ENCODE measurements around the gene IL17RB. TPM values are rescaled to one million over a fixed set of nuclear protein-coding genes. Genes with fewer than 3 reads are reported as not detected.

Gene IL17RB
- total RNA-seq, 1 donor from 2014 or later = not detected

DNA sequence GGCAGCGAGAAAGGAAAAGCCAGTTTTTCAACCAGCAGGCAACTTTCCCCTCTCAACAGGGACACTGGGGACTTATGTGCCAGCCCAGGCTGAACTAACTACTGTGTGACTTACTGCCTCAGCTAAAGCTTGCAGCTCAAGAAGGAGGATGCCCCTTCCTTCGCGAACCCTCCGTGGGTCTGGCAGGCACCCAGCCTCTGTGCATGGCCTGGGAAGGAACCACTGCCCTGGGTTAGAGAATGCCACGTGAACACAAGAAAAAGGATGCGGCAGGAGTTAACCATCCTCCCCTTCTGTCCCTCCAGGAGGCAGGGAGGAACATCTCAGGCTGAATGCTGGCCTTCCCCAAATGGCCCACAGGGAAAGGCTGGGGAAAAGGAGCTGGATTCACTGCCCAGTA, 29.2 kb upstream of the IL17RB start:
- Histone ChIP-seq H3K27me3 (no peaks in the 10 kb centered on the region), H3K27ac (no peak overlapping the region), H3K36me3 (no peaks in the 10 kb centered on the region), H3K4me1 (no peaks in the 10 kb centered on the region), H3K9me3 (no peaks in the 10 kb centered on the region), H3K4me3 (no peak overlapping the region)
- no peak for DNase-seq (ENCODE audit: extremely low spot score in 2 of 2)
- TF ChIP-seq, protein P1, sequence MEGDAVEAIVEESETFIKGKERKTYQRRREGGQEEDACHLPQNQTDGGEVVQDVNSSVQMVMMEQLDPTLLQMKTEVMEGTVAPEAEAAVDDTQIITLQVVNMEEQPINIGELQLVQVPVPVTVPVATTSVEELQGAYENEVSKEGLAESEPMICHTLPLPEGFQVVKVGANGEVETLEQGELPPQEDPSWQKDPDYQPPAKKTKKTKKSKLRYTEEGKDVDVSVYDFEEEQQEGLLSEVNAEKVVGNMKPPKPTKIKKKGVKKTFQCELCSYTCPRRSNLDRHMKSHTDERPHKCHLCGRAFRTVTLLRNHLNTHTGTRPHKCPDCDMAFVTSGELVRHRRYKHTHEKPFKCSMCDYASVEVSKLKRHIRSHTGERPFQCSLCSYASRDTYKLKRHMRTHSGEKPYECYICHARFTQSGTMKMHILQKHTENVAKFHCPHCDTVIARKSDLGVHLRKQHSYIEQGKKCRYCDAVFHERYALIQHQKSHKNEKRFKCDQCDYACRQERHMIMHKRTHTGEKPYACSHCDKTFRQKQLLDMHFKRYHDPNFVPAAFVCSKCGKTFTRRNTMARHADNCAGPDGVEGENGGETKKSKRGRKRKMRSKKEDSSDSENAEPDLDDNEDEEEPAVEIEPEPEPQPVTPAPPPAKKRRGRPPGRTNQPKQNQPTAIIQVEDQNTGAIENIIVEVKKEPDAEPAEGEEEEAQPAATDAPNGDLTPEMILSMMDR (IDR thresholded peaks at IDR 0.05) = no peak
- TF ChIP-seq POLR2AphosphoS5 (IDR thresholded peaks at IDR 0.05; ENCODE audit: insufficient read depth in 1 of 2, low read depth in 1 of 2) = no peak
- intact Hi-C loops (cut with DNase I) = no loop called here

DNA sequence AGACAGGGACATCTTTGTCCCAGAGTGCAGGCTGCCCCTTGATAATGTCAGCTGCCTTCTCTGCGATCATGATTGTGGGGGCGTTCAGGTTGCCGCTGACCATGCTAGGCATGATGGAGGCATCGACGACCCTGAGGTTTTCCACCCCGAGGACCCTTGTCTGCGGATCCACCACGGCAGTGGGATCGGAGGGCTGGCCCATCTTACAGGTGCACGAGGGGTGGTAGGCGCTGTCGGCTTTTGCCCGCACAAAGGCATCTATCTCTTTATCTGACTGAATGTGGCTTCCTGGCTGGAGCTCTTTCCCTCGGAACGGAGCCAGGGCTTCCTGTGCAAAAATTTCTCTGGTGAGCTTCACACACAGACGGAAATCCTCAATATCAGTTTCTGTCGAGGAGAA, 28.6 kb upstream of the IL17RB start:
- Histone ChIP-seq H3K4me1 (no peaks in the 10 kb centered on the region), H3K36me3 (no peaks in the 10 kb centered on the region), H3K9me3 (no peaks in the 10 kb centered on the region), H3K27ac (no peak overlapping the region), H3K4me3 (no peak overlapping the region), H3K27me3 (no peaks in the 10 kb centered on the region)
- DNase-seq (ENCODE audit: extremely low spot score in 2 of 2) = no peak
- TF ChIP-seq POLR2AphosphoS5 (IDR thresholded peaks at IDR 0.05; ENCODE audit: insufficient read depth in 1 of 2, low read depth in 1 of 2) = no peak
- no peak for TF ChIP-seq POLR2A (IDR thresholded peaks at IDR 0.05)
- TF ChIP-seq, protein P1 (IDR thresholded peaks at IDR 0.05) = no peak
- intact Hi-C loops (cut with DNase I) = no loop called here

DNA sequence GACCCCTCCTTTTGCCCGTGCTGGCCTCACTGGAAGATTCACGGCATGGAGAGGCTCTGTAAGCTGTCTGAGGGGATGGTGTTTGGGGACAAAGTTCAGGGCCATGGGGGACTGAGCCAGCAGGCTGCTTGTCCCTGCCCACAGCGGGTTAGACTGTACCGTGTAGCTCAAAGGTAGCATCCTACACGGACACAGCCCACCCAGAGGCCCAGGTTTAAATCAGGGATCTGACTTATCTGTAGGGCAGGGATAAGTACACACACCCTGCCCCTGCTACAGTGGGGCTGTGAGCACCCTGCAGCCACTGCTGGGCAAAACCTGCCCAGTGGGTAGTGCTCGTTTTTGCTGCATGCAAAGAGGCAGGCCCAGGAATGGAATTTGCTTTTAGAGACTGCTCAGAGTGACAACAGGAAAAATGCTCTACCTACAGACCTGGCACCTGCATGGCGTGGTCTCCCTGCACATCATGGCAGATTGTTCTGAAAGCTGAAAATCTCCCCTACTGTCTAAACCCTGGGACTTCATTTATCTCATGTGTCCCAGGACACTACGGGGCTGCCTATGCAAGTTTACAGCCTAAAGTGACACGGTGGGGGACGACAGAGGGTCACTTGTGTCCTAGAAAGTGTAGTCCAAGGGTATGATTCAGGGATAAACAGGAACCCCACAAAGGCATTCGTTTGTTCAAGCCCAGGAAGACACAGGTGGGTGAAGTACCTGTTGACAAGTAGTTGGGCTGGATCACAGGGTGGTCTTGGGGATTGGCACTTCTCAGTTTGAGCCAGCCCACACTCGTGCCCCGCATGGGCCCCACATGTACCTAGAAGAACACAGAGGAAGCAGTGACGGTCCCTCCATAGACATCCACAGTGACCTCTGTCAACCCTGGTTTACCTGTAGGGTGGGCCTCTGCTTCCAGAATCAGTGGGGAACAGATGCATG, 27.9 kb upstream of the IL17RB start:
- no peaks in the 10 kb centered on the region for H3K27me3 ChIP-seq
- intact Hi-C loops (cut with DNase I) = no loop called here
- TF ChIP-seq POLR2A (IDR thresholded peaks at IDR 0.05) (no peak), POLR2AphosphoS5 (IDR thresholded peaks at IDR 0.05; ENCODE audit: insufficient read depth in 1 of 2, low read depth in 1 of 2) (no peak)
- TF ChIP-seq, protein P1 (IDR thresholded peaks at IDR 0.05) = no peak
- no peak overlapping the region for H3K4me3 ChIP-seq
- no peaks in the 10 kb centered on the region for H3K4me1 ChIP-seq
- no peak for DNase-seq (ENCODE audit: extremely low spot score in 2 of 2)
- no peak overlapping the region for H3K27ac ChIP-seq
- no peaks in the 10 kb centered on the region for H3K9me3 ChIP-seq
- no peaks in the 10 kb centered on the region for H3K36me3 ChIP-seq

DNA sequence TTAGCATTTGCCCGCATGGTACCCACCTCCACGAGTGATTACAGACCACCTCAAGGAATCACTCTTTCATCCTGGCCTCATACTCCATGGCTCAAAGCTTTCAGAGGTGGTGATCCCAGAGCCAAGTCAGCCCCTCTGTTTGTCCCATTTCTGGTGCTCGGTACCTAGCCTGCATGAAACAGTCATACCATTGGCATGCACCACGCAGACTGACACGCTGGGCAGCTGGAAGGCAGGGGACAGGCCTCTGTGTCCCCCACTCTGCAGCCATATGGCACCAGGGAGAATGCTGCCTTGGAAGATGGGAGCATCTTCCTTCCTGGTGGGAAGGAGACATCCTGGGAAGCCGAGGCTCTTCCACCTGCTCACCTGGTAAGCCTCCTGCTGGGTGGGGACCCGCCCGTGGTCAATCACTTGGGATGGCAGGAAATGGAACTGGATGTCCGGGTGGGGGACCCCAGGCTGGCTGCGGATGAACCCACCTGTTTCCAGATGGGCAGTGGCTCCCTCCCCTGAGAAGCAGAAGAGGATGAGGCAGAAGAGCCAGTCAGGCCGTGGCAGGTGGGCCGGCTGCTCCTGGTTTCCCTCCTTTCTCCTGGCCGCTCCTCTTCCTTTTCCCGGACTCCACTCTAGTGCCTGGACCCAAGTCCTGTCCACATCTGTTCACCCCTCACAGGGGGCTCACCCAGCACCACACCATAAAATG, 27.1 kb upstream of the IL17RB start:
- TF ChIP-seq, protein P1 (IDR thresholded peaks at IDR 0.05) = no peak
- no peak for TF ChIP-seq POLR2A (IDR thresholded peaks at IDR 0.05)
- no peak for TF ChIP-seq POLR2AphosphoS5 (IDR thresholded peaks at IDR 0.05; ENCODE audit: insufficient read depth in 1 of 2, low read depth in 1 of 2)
- no peaks in the 10 kb centered on the region for H3K9me3 ChIP-seq
- no peak overlapping the region for H3K27ac ChIP-seq
- no peaks in the 10 kb centered on the region for H3K36me3 ChIP-seq
- intact Hi-C loops (cut with DNase I) = no loop called here
- peaks cover 4% of the 10 kb centered on the region for H3K4me1 ChIP-seq
- no peaks in the 10 kb centered on the region for H3K27me3 ChIP-seq
- no peak for DNase-seq (ENCODE audit: extremely low spot score in 2 of 2)
- H3K4me3 ChIP-seq = no peak overlapping the region
